Kidney (tissue), 14 donors: ENCODE results near the gene ENOSF1. TPM values are rescaled to one million over a fixed set of nuclear protein-coding genes. Genes with fewer than 3 reads are reported as not detected.

Experiments used
- DNase-seq, 5 donors: peaks; one replicate each; pipeline ENCODE4 v3.0.0-alpha.2; 2013 to 2020
- FAIRE-seq: peaks from 2 replicates; lab custom pipeline; 2012; peaks lifted over from hg19 to GRCh38; lab: Jason Lieb, UNC
- H3K27ac ChIP-seq, 2 donors: one replicate each; pipeline ENCODE4 v1.7.0; 2013; ENCODE audit warnings: low read depth in 2 of 2, low read length in 2 of 2, inconsistent platforms in 1 of 2
- H3K27me3 ChIP-seq: one replicate; pipeline ENCODE4 v1.7.1; 2013; ENCODE audit warnings: low read length, inconsistent platforms; ENCODE audit not compliant: control insufficient read depth, insufficient read depth
- H3K36me3 ChIP-seq, 3 donors: one replicate each; pipeline versions ENCODE4 v1.7.0 to v1.7.1; 2013; ENCODE audit warnings: low read length in 3 of 3, control low read depth in 1 of 3, inconsistent platforms in 1 of 3; ENCODE audit not compliant: insufficient read depth in 3 of 3, control insufficient read depth in 2 of 3
- H3K4me1 ChIP-seq, 3 donors: one replicate each; pipeline versions ENCODE4 v1.7.0 to v1.7.1; 2013; ENCODE audit warnings: low read length in 3 of 3, inconsistent platforms in 1 of 3, low read depth in 1 of 3; ENCODE audit not compliant: control insufficient read depth in 2 of 3, insufficient read depth in 2 of 3
- H3K4me3 ChIP-seq, 3 donors: one replicate each; pipeline versions ENCODE4 v1.7.0 to v1.8.1; 2013; ENCODE audit warnings: low read length in 3 of 3, control low read depth in 1 of 3, inconsistent platforms in 1 of 3
- H3K9ac ChIP-seq, 3 donors: one replicate each; pipeline versions ENCODE4 v1.7.0 to v1.7.1; 2013; ENCODE audit warnings: low read length in 3 of 3, control low read depth in 1 of 3, inconsistent platforms in 1 of 3
- H3K9me3 ChIP-seq, 3 donors: one replicate each; pipeline versions ENCODE4 v1.7.0 to v1.7.1; 2013; ENCODE audit warnings: low read length in 3 of 3, control low read depth in 1 of 3, inconsistent platforms in 1 of 3; ENCODE audit not compliant: control insufficient read depth in 2 of 3, insufficient read depth in 1 of 3
- CTCF ChIP-seq: IDR thresholded peaks from 3 replicates; pipeline ENCODE4 v1.5.1; 2012; ENCODE audit warnings: mild to moderate bottlenecking, moderate library complexity, borderline replicate concordance; ENCODE audit not compliant: insufficient read depth; ENCODE audit errors: extremely low read depth
- intact Hi-C: fragments of 100-400 bp; cut with DNase I; formaldehyde crosslinking; loops from one replicate; pipeline ENCODE4 v1.11.1; 2022
- polyA plus RNA-seq: library from polyadenylated mRNA; stranded (reverse); fragments of 350-450 nt; fragmentation: Illumina TruSeq; extraction: RNeasy Lipid Tissue Mini Kit (QIAGEN cat#74804); gene quantifications from one replicate; pipeline ENCODE4 v1.2.3, GENCODE V29; 2014; ENCODE audit warnings: low read depth, low replicate concordance; ENCODE audit not compliant: insufficient read depth
- total RNA-seq: library from RNA; stranded (reverse); fragmentation: NEBNext Ultra II Directional; extraction: Animal tissue kit (Norgen Biotek cat#: 25700); gene quantifications from one replicate; pipeline ENCODE4 v1.2.1, GENCODE V29; 2021
- donor health status: control.
- donor health status: control.
- donor health status: control.
- donor health status: control.
- donor health status: control.
- donor health status: DM: yes; HTN: yes; CAD: no.
- donor health status: Normal renal cell carcinoma (clear cell type).

The ENOSF1 gene
- total and polyA plus RNA-seq, 2 donors from 2014 or later = 110 to 132 TPM

- Histone ChIP-seq H3K4me3 (no peak overlapping the region), H3K4me1 (peaks cover 2 to 5% (median 4%) of the 10 kb centered on the region in 3 donors), H3K9ac (no peak overlapping the region), H3K36me3 (peaks cover 0 to 9% (median 0%) of the 10 kb centered on the region in 3 donors), H3K27me3 (no peaks in the 10 kb centered on the region), H3K27ac (no peak overlapping the region), H3K9me3 (no peaks in the 10 kb centered on the region)
- no peak for DNase-seq
- intact Hi-C loops = no loop called here
- TF ChIP-seq CTCF = no peak
- FAIRE-seq = no peak
These were observed 2.7 kb downstream of the ENOSF1 start for GRCh38 chr18:709771-710170.

GRCh38 chr18:708096-708495, 4.3 kb downstream of the ENOSF1 start:
- no peak overlapping the region for H3K9ac ChIP-seq
- no peak for FAIRE-seq
- no peak for TF ChIP-seq CTCF
- no peak overlapping the region for H3K27ac ChIP-seq
- H3K27me3 ChIP-seq = no peaks in the 10 kb centered on the region
- intact Hi-C loops = no loop called here
- H3K4me1 ChIP-seq = peaks cover 4 to 11% (median 4%) of the 10 kb centered on the region in 3 donors
- no peaks in the 10 kb centered on the region for H3K9me3 ChIP-seq
- no peak for DNase-seq
- no peak overlapping the region for H3K4me3 ChIP-seq
- peaks cover 0 to 9% (median 0%) of the 10 kb centered on the region in 3 donors for H3K36me3 ChIP-seq

DNA sequence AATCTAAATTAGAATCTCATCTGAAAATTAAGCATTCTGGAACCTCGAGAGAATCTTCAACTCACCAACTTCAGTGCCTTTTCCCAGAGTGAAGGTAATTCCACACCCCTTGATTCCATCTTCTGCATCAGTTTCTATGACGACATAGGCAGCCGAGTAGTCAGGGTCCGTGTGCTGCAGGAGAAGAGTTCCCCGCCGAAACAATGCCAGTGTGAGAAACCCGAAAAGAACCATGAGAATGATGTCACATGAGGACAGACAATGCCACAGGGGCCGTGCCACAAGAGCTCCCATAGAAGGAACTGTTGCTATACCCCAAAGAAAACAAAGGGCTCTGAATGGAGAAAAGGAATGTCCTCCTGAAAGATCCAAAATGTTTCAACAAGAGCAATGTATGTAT, 6.0 kb downstream of the ENOSF1 start:
- H3K27ac ChIP-seq = no peak overlapping the region
- H3K9me3 ChIP-seq = no peaks in the 10 kb centered on the region
- peaks cover 3 to 13% (median 5%) of the 10 kb centered on the region in 3 donors for H3K4me1 ChIP-seq
- no peak overlapping the region for H3K9ac ChIP-seq
- TF ChIP-seq CTCF = no peak
- no peak overlapping the region for H3K4me3 ChIP-seq
- H3K36me3 ChIP-seq = peaks cover 0 to 9% (median 0%) of the 10 kb centered on the region in 3 donors
- H3K27me3 ChIP-seq = no peaks in the 10 kb centered on the region
- FAIRE-seq (no peak), DNase-seq (no peak)
- intact Hi-C loops = no loop called here
